Erythroblast (primary cell): ENCODE results near the gene ARHGAP26.

Experiments used
- GATA1 ChIP-seq: IDR thresholded peaks from 2 replicates; pipeline ENCODE4 v1.6.1; 2011; ENCODE audit warnings: low read depth, mild to moderate bottlenecking, control low read depth, low read length, moderate library complexity
- POLR2A ChIP-seq: IDR thresholded peaks from 2 replicates; pipeline ENCODE4 v1.6.1; 2011; ENCODE audit warnings: mild to moderate bottlenecking, low read length

DNA sequence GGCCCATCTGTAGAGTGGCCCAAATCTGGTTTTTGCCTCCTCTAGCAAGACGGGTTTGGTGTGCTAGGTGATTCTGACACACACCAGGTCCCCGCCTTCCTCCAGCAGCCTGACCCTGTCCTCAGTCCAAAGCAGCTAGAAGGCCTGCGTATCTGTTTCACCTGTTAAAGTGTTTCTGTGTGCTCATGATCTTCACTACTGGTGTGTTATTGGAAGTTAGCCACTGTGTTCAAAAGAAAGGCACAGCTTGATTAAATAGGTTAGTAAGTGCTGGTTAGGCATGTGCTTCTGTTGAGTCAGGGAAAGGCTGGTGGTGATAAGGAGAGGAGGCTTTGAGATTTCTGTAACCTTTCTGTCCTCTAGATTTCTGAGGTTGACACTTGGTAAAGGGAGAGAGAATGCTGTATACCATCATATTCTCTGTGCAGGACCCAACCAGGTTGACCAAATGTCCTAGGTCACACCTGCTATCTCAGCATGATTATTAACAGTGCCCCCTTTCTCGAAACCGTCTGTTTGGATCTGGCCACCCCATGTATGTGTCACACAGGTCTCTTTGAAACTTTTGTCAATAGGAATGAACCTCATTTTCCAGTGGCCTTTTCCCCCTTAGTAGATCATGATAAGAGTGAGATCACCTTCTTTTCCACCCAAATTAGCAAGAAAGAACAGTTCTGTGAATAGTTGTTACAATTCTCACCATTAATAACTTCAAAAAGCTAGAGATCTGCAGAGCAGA lies 58.8 kb downstream of the ARHGAP26 start:
- no peak for TF ChIP-seq POLR2A
- TF ChIP-seq GATA1, result no peak
